Adrenal gland (tissue), 5 donors: ENCODE data around the gene SELENOW.
"Not testable (repeated sequence)": the region's sequence is repeated elsewhere in the genome, so short reads cannot be mapped to it uniquely, and the experiment has no call there.

ENCODE experiments used
- POLR2A ChIP-seq, 2 donors: fragments of 450-650 bp; IDR thresholded peaks; one replicate each; pipeline ENCODE4 v1.6.1; 2017; ENCODE audit warnings: antibody characterized with exemption in 2 of 2, mild to moderate bottlenecking in 2 of 2, moderate library complexity in 1 of 2
- TF ChIP-seq, protein P1 (sequence below), 6 experiments: fragments of 450-650 bp in 4 of 6; fragments of 200-600 bp in 2 of 6; sonication (generic) in 1 of 6; IDR thresholded peaks; 1 replicate in 5 of 6; 2 replicates in 1 of 6; pipeline versions ENCODE4 v1.5.1 to v1.8.0; 2016 to 2021; ENCODE audit warnings: antibody characterized with exemption in 6 of 6, mild to moderate bottlenecking in 2 of 6, moderate library complexity in 1 of 6
- donor health status: DM: no; HTN: no; CAD: no.

- TF ChIP-seq, protein P1, sequence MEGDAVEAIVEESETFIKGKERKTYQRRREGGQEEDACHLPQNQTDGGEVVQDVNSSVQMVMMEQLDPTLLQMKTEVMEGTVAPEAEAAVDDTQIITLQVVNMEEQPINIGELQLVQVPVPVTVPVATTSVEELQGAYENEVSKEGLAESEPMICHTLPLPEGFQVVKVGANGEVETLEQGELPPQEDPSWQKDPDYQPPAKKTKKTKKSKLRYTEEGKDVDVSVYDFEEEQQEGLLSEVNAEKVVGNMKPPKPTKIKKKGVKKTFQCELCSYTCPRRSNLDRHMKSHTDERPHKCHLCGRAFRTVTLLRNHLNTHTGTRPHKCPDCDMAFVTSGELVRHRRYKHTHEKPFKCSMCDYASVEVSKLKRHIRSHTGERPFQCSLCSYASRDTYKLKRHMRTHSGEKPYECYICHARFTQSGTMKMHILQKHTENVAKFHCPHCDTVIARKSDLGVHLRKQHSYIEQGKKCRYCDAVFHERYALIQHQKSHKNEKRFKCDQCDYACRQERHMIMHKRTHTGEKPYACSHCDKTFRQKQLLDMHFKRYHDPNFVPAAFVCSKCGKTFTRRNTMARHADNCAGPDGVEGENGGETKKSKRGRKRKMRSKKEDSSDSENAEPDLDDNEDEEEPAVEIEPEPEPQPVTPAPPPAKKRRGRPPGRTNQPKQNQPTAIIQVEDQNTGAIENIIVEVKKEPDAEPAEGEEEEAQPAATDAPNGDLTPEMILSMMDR (IDR thresholded peaks at IDR 0.05): not testable (repeated sequence)
- not testable (repeated sequence) for TF ChIP-seq POLR2A (IDR thresholded peaks at IDR 0.05)
These were observed 25.9 kb downstream of the SELENOW start, which contains the start of gene TPRX1 for GRCh38 chr19:47804451-47804850.
